GM12878 (cell line): ENCODE data around the gene COPRS. TPM values are rescaled to one million over a fixed set of nuclear protein-coding genes. Genes with fewer than 3 reads are reported as not detected.

Experiments used
- ATAC-seq: fragments of 200-7000 bp; cut with Tn5 transposase; 3 replicates; pipeline ENCODE4 v1.9.1; 2020; ENCODE audit warnings: mild to moderate bottlenecking, moderate library complexity
- BruUV-seq: library from RNA; stranded (reverse); fragments of 400-500 nt; replicated peaks from 2 replicates; lab custom pipeline; 2021; lab: Mats Ljungman, UMichigan
- CTCF ChIA-PET: fragments of 300-600 bp; sonication (Branson Sonifier 250); formaldehyde crosslinking; extraction: SDS; loops from one replicate; lab custom pipeline; 2021; ENCODE audit warnings: inconsistent platforms; lab: Yijun Ruan, JAX
- POLR2A ChIA-PET: fragments of 350-600 bp; formaldehyde crosslinking; extraction: SDS; loops from one replicate; lab custom pipeline; 2021; ENCODE audit warnings: inconsistent platforms; lab: Charles Lee
- RAD21 ChIA-PET: fragments of 300-600 bp; sonication (Branson Sonifier 250); formaldehyde crosslinking; loops from one replicate; lab custom pipeline; 2023; ENCODE audit warnings: antibody characterized with exemption; ENCODE audit not compliant: unreplicated experiment; lab: Charles Lee
- SMC1A ChIA-PET: fragments of 300-600 bp; sonication (Branson Sonifier 250); formaldehyde crosslinking; loops from one replicate; lab custom pipeline; 2023; ENCODE audit not compliant: unreplicated experiment, uncharacterized antibody; lab: Charles Lee
- DNase-seq: peaks from one replicate; pipeline ENCODE4 v3.0.0-alpha.2; 2011; ENCODE audit warnings: low read depth, low spot score
- FAIRE-seq: peaks from 3 replicates; lab custom pipeline; 2011; peaks lifted over from hg19 to GRCh38; lab: Jason Lieb, UNC
- H2AFZ ChIP-seq: 2 replicates; pipeline ENCODE4 v1.6.0; 2011; ENCODE audit warnings: low read depth, low read length, control low read depth; ENCODE audit not compliant: control insufficient read depth
- H3K27ac ChIP-seq: 2 replicates; pipeline ENCODE4 v1.5.1; 2011; ENCODE audit warnings: control low read depth; ENCODE audit not compliant: control insufficient read depth, insufficient read depth
- H3K27me3 ChIP-seq, 2 experiments: replicated peaks in 1 of 2; 2 replicates each; pipeline versions ENCODE4 v1.6.0 to v1.6.1; 2011; ENCODE audit warnings: low read length in 1 of 2; ENCODE audit not compliant: control insufficient read depth in 2 of 2, insufficient read depth in 2 of 2
- H3K36me3 ChIP-seq, 2 experiments: 2 replicates each; pipeline ENCODE4 v1.5.1; 2011; ENCODE audit warnings: low read length in 1 of 2; ENCODE audit not compliant: control insufficient read depth in 2 of 2, insufficient read depth in 2 of 2
- H3K4me1 ChIP-seq: 2 replicates; pipeline ENCODE4 v1.6.1; 2011; ENCODE audit warnings: mild to moderate bottlenecking, low read length, moderate library complexity, mixed read lengths; ENCODE audit not compliant: control insufficient read depth, insufficient read depth
- H3K4me2 ChIP-seq: 2 replicates; pipeline ENCODE4 v1.6.0; 2011; ENCODE audit warnings: control low read depth; ENCODE audit not compliant: control insufficient read depth, insufficient read depth
- H3K4me3 ChIP-seq: fragments of 200-600 bp; sonication (generic); 2 replicates; pipeline ENCODE4 v1.5.1; 2016
- H3K79me2 ChIP-seq: 2 replicates; pipeline ENCODE4 v1.6.0; 2011; ENCODE audit warnings: low read length; ENCODE audit not compliant: control insufficient read depth, insufficient read depth
- H3K9ac ChIP-seq: 2 replicates; pipeline ENCODE4 v1.8.0; 2011; ENCODE audit warnings: low read length, control low read depth, mixed read lengths; ENCODE audit not compliant: control insufficient read depth, insufficient read depth
- H3K9me3 ChIP-seq: replicated peaks from 3 replicates; pipeline ENCODE4 v1.5.1; 2011; ENCODE audit warnings: mild to moderate bottlenecking, low read length; ENCODE audit not compliant: control insufficient read depth, insufficient read depth
- H4K20me1 ChIP-seq: 2 replicates; pipeline ENCODE4 v1.6.0; 2011; ENCODE audit not compliant: control insufficient read depth, insufficient read depth
- ASH2L ChIP-seq: fragments of 300-600, 200-600 bp; sonication (generic); IDR thresholded peaks from 2 replicates; pipeline ENCODE4 v1.6.1; 2017; ENCODE audit warnings: low read depth, mild to moderate bottlenecking, borderline replicate concordance
- ATF7 ChIP-seq: fragments of 450-650 bp; IDR thresholded peaks from 2 replicates; pipeline ENCODE4 v1.6.1; 2016; ENCODE audit warnings: low read depth, mild to moderate bottlenecking
- BMI1 ChIP-seq: fragments of 450-650 bp; IDR thresholded peaks from 2 replicates; pipeline ENCODE4 v1.6.1; 2016; ENCODE audit warnings: mild to moderate bottlenecking, moderate library complexity, borderline replicate concordance
- EP300 ChIP-seq, 2 experiments: fragments of 150-350 bp in 1 of 2; IDR thresholded peaks; 2 replicates each; pipeline ENCODE4 v1.6.1; 2011 to 2012; ENCODE audit warnings: low read depth in 2 of 2, low read length in 2 of 2, borderline replicate concordance in 1 of 2, improper control_type of control experiment in 1 of 2, inconsistent platforms in 1 of 2; ENCODE audit not compliant: control insufficient read depth in 1 of 2
- ETV6 ChIP-seq, 2 experiments: fragments of 450-650 bp in 1 of 2; IDR thresholded peaks in 1 of 2; conservative IDR thresholded peaks in 1 of 2; 2 replicates each; pipeline ENCODE4 v1.6.1; 2014; ENCODE audit warnings: antibody characterized with exemption in 1 of 2, borderline replicate concordance in 1 of 2, low read depth in 1 of 2, mild to moderate bottlenecking in 1 of 2, moderate library complexity in 1 of 2
- RBBP5 ChIP-seq: fragments of 200-600 bp; sonication (generic); conservative IDR thresholded peaks from 2 replicates; pipeline ENCODE4 v1.6.1; 2016
- SMAD1 ChIP-seq: fragments of 450-650 bp; IDR thresholded peaks from 2 replicates; pipeline ENCODE4 v1.6.1; 2018; ENCODE audit warnings: mild to moderate bottlenecking, low read depth; ENCODE audit not compliant: partially characterized antibody
- ZNF384 ChIP-seq: IDR thresholded peaks from 2 replicates; pipeline ENCODE4 v1.6.1; 2012; ENCODE audit warnings: low read depth, mild to moderate bottlenecking, low read length, improper control_type of control experiment, borderline replicate concordance
- ZSCAN29 ChIP-seq: fragments of 450-650 bp; IDR thresholded peaks from 2 replicates; pipeline ENCODE4 v1.6.1; 2017; ENCODE audit warnings: mild to moderate bottlenecking, moderate library complexity
- WGBS: methylation state at CpG from one replicate; pipeline ENCODE4 v1.1.6; 2016; ENCODE audit warnings: low lambda C conversion rate; ENCODE audit not compliant: insufficient replicate concordance, insufficient coverage; ENCODE audit errors: missing lambda C conversion rate; 5-methylcytosine and 5-hydroxymethylcytosine counted together
- in situ Hi-C: fragments of 300-500 bp; cut with MboI; formaldehyde crosslinking; loops from 9 replicates; pipeline ENCODE4 v1.14.3; 2018; ENCODE audit warnings: mixed read lengths
- intact Hi-C: fragments of 100-400 bp; cut with micrococcal nuclease; formaldehyde crosslinking; loops from one replicate; pipeline ENCODE4 v1.14.2; 2022; ENCODE audit not compliant: unreplicated experiment
- polyA plus RNA-seq, 11 experiments: library from polyadenylated mRNA; depleted of rRNA in 4 of 11; unstranded in 6 of 11; stranded (reverse) in 5 of 11; fragments of >200 nt; fragmentation: Nextera tagmentation in 4 of 11; fragmentation: Illumina TruSeq in 1 of 11; extraction: Ambion mirVana in 4 of 11; extraction: Trizol in 1 of 11; gene quantifications; 1 replicate in 1 of 11; 2 replicates in 10 of 11; pipeline versions ENCODE4 v1.2.1 to v1.2.3, GENCODE V29; 2011 to 2016; ENCODE audit warnings: inconsistent platforms in 2 of 11, missing spikeins in 2 of 11, low read depth in 1 of 11
- total RNA-seq, 4 experiments: library from RNA; depleted of rRNA in 3 of 4; stranded (reverse); fragments of >200 nt in 3 of 4; fragmentation: Illumina TruSeq in 1 of 4; extraction: Trizol in 1 of 4; gene quantifications; 2 replicates each; pipeline versions ENCODE4 v1.2.1 to v1.2.3, GENCODE V29; 2013 to 2021
- TF ChIP-seq, protein P1 (sequence below): IDR thresholded peaks from 2 replicates; pipeline ENCODE4 v1.6.1; 2012; ENCODE audit warnings: mild to moderate bottlenecking, low read depth, low read length
- TF ChIP-seq, protein P2 (sequence below): IDR thresholded peaks from 2 replicates; pipeline ENCODE4 v1.6.1; 2012; ENCODE audit warnings: low read depth, low read length, improper control_type of control experiment
- TF ChIP-seq, protein P3 (sequence below): fragments of 450-650 bp; IDR thresholded peaks from 2 replicates; pipeline ENCODE4 v1.6.1; 2017; ENCODE audit warnings: mild to moderate bottlenecking
- TF ChIP-seq, protein P4 (sequence below): fragments of 150-350 bp; IDR thresholded peaks from 2 replicates; pipeline ENCODE4 v1.6.1; 2014; ENCODE audit warnings: mild to moderate bottlenecking, low read depth, low read length

COPRS gene
- total and polyA plus RNA-seq, 10 of the 15 experiments (the other 5 are each of a cell fraction or from before 2014, with no cell fraction given) = 6.3 to 41.9 (median 31.4) TPM

DNA sequence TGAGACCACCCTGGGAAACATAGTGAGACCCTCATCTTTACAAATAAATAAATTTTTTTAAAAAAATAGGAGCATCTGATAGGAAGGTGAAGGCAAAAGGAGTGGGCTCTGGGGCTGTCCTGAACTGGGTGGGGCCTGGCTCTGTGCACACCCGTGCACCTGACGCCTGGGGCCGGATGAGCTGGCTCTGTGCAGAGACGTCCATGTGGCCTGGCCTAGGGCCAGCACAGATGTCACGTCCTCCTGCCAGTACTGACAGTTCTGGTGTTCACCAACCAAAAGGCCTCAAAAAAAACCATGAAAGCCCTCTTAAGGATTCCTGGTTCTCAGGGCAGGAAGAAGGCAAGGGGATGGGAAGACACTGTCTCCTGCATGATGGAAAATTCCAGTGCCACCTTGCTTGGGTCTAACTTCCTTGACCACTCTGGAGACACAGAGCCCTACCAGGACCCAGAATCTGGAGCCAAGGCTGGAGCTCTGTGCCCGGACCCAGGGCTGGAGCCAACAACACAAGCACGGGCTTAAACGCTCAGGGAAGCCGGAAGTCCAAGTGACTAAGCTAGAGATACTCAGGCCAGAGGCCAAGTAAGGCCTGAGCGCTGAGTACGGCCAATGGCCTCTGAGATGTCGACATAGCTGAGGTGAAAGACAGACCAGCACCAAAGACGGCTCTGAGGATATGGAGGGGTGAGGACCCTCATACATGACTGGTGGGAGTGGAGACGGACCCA is 32.9 kb downstream of the COPRS start:
- SMC1A ChIA-PET = interaction anchor here (0.7 kb wide), 1 partner anchor 681 kb away, joined by 3 read pairs; no protein-coding TSS in a partner anchor
- TF ChIP-seq, protein P1, sequence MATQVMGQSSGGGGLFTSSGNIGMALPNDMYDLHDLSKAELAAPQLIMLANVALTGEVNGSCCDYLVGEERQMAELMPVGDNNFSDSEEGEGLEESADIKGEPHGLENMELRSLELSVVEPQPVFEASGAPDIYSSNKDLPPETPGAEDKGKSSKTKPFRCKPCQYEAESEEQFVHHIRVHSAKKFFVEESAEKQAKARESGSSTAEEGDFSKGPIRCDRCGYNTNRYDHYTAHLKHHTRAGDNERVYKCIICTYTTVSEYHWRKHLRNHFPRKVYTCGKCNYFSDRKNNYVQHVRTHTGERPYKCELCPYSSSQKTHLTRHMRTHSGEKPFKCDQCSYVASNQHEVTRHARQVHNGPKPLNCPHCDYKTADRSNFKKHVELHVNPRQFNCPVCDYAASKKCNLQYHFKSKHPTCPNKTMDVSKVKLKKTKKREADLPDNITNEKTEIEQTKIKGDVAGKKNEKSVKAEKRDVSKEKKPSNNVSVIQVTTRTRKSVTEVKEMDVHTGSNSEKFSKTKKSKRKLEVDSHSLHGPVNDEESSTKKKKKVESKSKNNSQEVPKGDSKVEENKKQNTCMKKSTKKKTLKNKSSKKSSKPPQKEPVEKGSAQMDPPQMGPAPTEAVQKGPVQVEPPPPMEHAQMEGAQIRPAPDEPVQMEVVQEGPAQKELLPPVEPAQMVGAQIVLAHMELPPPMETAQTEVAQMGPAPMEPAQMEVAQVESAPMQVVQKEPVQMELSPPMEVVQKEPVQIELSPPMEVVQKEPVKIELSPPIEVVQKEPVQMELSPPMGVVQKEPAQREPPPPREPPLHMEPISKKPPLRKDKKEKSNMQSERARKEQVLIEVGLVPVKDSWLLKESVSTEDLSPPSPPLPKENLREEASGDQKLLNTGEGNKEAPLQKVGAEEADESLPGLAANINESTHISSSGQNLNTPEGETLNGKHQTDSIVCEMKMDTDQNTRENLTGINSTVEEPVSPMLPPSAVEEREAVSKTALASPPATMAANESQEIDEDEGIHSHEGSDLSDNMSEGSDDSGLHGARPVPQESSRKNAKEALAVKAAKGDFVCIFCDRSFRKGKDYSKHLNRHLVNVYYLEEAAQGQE = no peak
- TF ChIP-seq, protein P2, sequence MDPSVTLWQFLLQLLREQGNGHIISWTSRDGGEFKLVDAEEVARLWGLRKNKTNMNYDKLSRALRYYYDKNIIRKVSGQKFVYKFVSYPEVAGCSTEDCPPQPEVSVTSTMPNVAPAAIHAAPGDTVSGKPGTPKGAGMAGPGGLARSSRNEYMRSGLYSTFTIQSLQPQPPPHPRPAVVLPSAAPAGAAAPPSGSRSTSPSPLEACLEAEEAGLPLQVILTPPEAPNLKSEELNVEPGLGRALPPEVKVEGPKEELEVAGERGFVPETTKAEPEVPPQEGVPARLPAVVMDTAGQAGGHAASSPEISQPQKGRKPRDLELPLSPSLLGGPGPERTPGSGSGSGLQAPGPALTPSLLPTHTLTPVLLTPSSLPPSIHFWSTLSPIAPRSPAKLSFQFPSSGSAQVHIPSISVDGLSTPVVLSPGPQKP = no peak
- TF ChIP-seq BMI1 = no peak
- no peak for TF ChIP-seq ETV6 (conservative IDR thresholded peaks at IDR 0.05 in 1 of 2, IDR thresholded peaks at IDR 0.05 in 1 of 2; ENCODE audit: borderline replicate concordance in 1 of 2, low read depth in 1 of 2)
- no peak for TF ChIP-seq SMAD1
- no peak for TF ChIP-seq EP300 (IDR thresholded peaks at IDR 0.05; ENCODE audit: borderline replicate concordance in 1 of 2, control insufficient read depth in 1 of 2, low read depth in 2 of 2, low read length in 2 of 2)
- TF ChIP-seq, protein P3, sequence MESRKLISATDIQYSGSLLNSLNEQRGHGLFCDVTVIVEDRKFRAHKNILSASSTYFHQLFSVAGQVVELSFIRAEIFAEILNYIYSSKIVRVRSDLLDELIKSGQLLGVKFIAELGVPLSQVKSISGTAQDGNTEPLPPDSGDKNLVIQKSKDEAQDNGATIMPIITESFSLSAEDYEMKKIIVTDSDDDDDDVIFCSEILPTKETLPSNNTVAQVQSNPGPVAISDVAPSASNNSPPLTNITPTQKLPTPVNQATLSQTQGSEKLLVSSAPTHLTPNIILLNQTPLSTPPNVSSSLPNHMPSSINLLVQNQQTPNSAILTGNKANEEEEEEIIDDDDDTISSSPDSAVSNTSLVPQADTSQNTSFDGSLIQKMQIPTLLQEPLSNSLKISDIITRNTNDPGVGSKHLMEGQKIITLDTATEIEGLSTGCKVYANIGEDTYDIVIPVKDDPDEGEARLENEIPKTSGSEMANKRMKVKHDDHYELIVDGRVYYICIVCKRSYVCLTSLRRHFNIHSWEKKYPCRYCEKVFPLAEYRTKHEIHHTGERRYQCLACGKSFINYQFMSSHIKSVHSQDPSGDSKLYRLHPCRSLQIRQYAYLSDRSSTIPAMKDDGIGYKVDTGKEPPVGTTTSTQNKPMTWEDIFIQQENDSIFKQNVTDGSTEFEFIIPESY = no peak
- no peak for TF ChIP-seq ASH2L
- TF ChIP-seq, protein P4, sequence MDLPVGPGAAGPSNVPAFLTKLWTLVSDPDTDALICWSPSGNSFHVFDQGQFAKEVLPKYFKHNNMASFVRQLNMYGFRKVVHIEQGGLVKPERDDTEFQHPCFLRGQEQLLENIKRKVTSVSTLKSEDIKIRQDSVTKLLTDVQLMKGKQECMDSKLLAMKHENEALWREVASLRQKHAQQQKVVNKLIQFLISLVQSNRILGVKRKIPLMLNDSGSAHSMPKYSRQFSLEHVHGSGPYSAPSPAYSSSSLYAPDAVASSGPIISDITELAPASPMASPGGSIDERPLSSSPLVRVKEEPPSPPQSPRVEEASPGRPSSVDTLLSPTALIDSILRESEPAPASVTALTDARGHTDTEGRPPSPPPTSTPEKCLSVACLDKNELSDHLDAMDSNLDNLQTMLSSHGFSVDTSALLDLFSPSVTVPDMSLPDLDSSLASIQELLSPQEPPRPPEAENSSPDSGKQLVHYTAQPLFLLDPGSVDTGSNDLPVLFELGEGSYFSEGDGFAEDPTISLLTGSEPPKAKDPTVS = no peak
- TF ChIP-seq RBBP5 = no peak
- TF ChIP-seq ZNF384 = no peak
- TF ChIP-seq ATF7 = no peak
- no peak for TF ChIP-seq ZSCAN29
- no peaks in the 10 kb centered on the region for H3K27me3 ChIP-seq
- no peak overlapping the region for H3K27ac ChIP-seq
- intact Hi-C loops = no loop called here
- no peaks in the 10 kb centered on the region for H3K79me2 ChIP-seq
- H3K9ac ChIP-seq = no peak overlapping the region
- H3K4me2 ChIP-seq = no peak overlapping the region
- in situ Hi-C loops = no loop called here
- FAIRE-seq = no peak
- CTCF ChIA-PET = no interaction called here
- no peaks in the 10 kb centered on the region for H3K4me1 ChIP-seq
- ATAC-seq = 0 out of 3 replicates have a peak, but pooled peaks have one; percentile 27
- no peak overlapping the region for H3K4me3 ChIP-seq
- POLR2A ChIA-PET = no interaction called here
- 38% methylated on average over 14 of the region's 14 CpGs for WGBS
- H2AFZ ChIP-seq = no peak overlapping the region
- DNase-seq = no peak
- H4K20me1 ChIP-seq = no peaks in the 10 kb centered on the region
- no peaks in the 10 kb centered on the region for H3K9me3 ChIP-seq
- RAD21 ChIA-PET = no interaction called here
- BruUV-seq = no TSS peak
- no peaks in the 10 kb centered on the region for H3K36me3 ChIP-seq
